Activated T-helper 1 cell treated with Interleukin-2 at 50 U/mL for 16 hours (primary cell): ENCODE measurements around the gene NOS2.
"Not testable (repeated sequence)": the region's sequence is repeated elsewhere in the genome, so short reads cannot be mapped to it uniquely, and the experiment has no call there.

Experiments used
- DNase-seq: peaks from one replicate; pipeline ENCODE4 v3.0.0-alpha.2; 2020; ENCODE audit warnings: low read depth

The NOS2 gene

GRCh38 chr17:27754549-27754948 is 45.8 kb downstream of the NOS2 start:
- no peak for DNase-seq

- DNase-seq = not testable (repeated sequence)
Observed at GRCh38 chr17:27753726-27754125, 46.6 kb downstream of the NOS2 start.

GRCh38 chr17:27752831-27753619 is 47.3 kb downstream of the NOS2 start:
- not testable (repeated sequence) for DNase-seq

GRCh38 chr17:27751622-27752490 is 48.5 kb downstream of the NOS2 start:
- DNase-seq = no peak

GRCh38 chr17:27751166-27751565 is 49.2 kb downstream of the NOS2 start:
- no peak for DNase-seq

- DNase-seq = not testable (repeated sequence)
Observed at GRCh38 chr17:27749562-27750150, 50.7 kb downstream of the NOS2 start.

- DNase-seq = no peak
Observed at GRCh38 chr17:27748360-27748825, 51.9 kb downstream of the NOS2 start.

- DNase-seq = no peak
Observed at GRCh38 chr17:27747462-27748359, 52.6 kb downstream of the NOS2 start.

GRCh38 chr17:27746881-27747280 is 53.4 kb downstream of the NOS2 start:
- no peak for DNase-seq

- not testable (repeated sequence) for DNase-seq
Observed at GRCh38 chr17:27746320-27746719, 54.0 kb downstream of the NOS2 start.

- DNase-seq = not testable (repeated sequence)
Observed at GRCh38 chr17:27745207-27745830, 55.0 kb downstream of the NOS2 start.

- no peak for DNase-seq
Observed at GRCh38 chr17:27743281-27743885, 56.9 kb downstream of the NOS2 start.

GRCh38 chr17:27741971-27742575 is 58.3 kb downstream of the NOS2 start:
- no peak for DNase-seq

GRCh38 chr17:27741361-27741861 is 58.9 kb downstream of the NOS2 start:
- DNase-seq = no peak

GRCh38 chr17:27740541-27740940 is 59.8 kb downstream of the NOS2 start:
- not testable (repeated sequence) for DNase-seq

- DNase-seq = no peak
Observed at GRCh38 chr17:27733773-27734172, 66.6 kb downstream of the NOS2 start.

- DNase-seq = not testable (repeated sequence)
Observed at GRCh38 chr17:27732746-27733145, 67.6 kb downstream of the NOS2 start.

GRCh38 chr17:27725982-27726381 is 74.3 kb downstream of the NOS2 start:
- not testable (repeated sequence) for DNase-seq

- no peak for DNase-seq
Observed at GRCh38 chr17:27721797-27722196, 78.5 kb downstream of the NOS2 start.
